GM13976 (cell line): ENCODE measurements around the gene THAP2.

Experiments
- DNase-seq: peaks from one replicate; pipeline ENCODE4 v3.0.0; 2012; ENCODE audit warnings: low spot score
- CTCF ChIP-seq: IDR thresholded peaks from 2 replicates; pipeline ENCODE4 v1.5.1; 2012; ENCODE audit warnings: borderline replicate concordance, mild to moderate bottlenecking; ENCODE audit not compliant: insufficient read depth; ENCODE audit errors: extremely low read depth, missing control alignments, control extremely low read depth
- in situ Hi-C: fragments of 300-500 bp; cut with MboI; formaldehyde crosslinking; loops from one replicate; pipeline ENCODE4 v1.12.0; 2022; ENCODE audit warnings: low sequenced_read_pairs, mixed read lengths, inconsistent platforms; ENCODE audit not compliant: unreplicated experiment

The THAP2 gene

GRCh38 chr12:71665090-71665463 lies 976 bp downstream of the THAP2 start:
- no peak for TF ChIP-seq CTCF
- in situ Hi-C loops: no loop called here
- DNase-seq: no peak

GRCh38 chr12:71666259-71666658 lies 2.2 kb downstream of the THAP2 start:
- no peak for TF ChIP-seq CTCF
- in situ Hi-C loops: no loop called here
- DNase-seq: no peak

- DNase-seq: no peak
- in situ Hi-C loops: no loop called here
- TF ChIP-seq CTCF: no peak
Measured at GRCh38 chr12:71671311-71671710, 7.2 kb downstream of the THAP2 start.

GRCh38 chr12:71671816-71672215 lies 7.7 kb downstream of the THAP2 start:
- TF ChIP-seq CTCF: no peak
- in situ Hi-C loops: no loop called here
- DNase-seq: no peak

- no peak for DNase-seq
- in situ Hi-C loops: no loop called here
- no peak for TF ChIP-seq CTCF
Measured at GRCh38 chr12:71682466-71682865, 18.4 kb downstream of the THAP2 start.

GRCh38 chr12:71683633-71684032 lies 19.5 kb downstream of the THAP2 start:
- in situ Hi-C loops: no loop called here
- DNase-seq: no peak
- no peak for TF ChIP-seq CTCF

GRCh38 chr12:71684081-71684480 lies 20.0 kb downstream of the THAP2 start:
- DNase-seq: no peak
- in situ Hi-C loops: no loop called here
- TF ChIP-seq CTCF: no peak
